Cardiac fibroblast (primary cell): Measurements from ENCODE around the gene C2CD3.

Source experiments
- DNase-seq, 2 donors: peaks; one replicate each; pipeline versions ENCODE4 v3.0.0 to v3.0.0-alpha.2; 2010; ENCODE audit warnings: low read depth in 2 of 2
- H3K4me3 ChIP-seq, 2 donors: replicated peaks in 1 of 2; 1 replicate in 1 of 2; 2 replicates in 1 of 2; pipeline ENCODE4 v1.5.1; 2011; ENCODE audit warnings: low read depth in 2 of 2, low read length in 2 of 2, mild to moderate bottlenecking in 2 of 2, moderate library complexity in 1 of 2
- CTCF ChIP-seq: IDR thresholded peaks from one replicate; pipeline ENCODE4 v1.5.1; 2011; ENCODE audit warnings: low read depth, mild to moderate bottlenecking, low read length, inconsistent platforms

The C2CD3 gene

GRCh38 chr11:73998846-73999575 is 171.8 kb downstream of the C2CD3 start:
- H3K4me3 ChIP-seq, result no peak overlapping the region
- TF ChIP-seq CTCF, result no peak
- DNase-seq, result no peak

GRCh38 chr11:73997120-73997770 is 173.6 kb downstream of the C2CD3 start:
- TF ChIP-seq CTCF, result no peak
- DNase-seq, result no peak
- no peak overlapping the region for H3K4me3 ChIP-seq

GRCh38 chr11:73996161-73996747 is 174.5 kb downstream of the C2CD3 start:
- no peak for TF ChIP-seq CTCF
- H3K4me3 ChIP-seq, result no peak overlapping the region
- no peak for DNase-seq

GRCh38 chr11:73995731-73996130 is 175.1 kb downstream of the C2CD3 start:
- H3K4me3 ChIP-seq, result no peak overlapping the region
- TF ChIP-seq CTCF, result no peak
- no peak for DNase-seq

- DNase-seq, result peak in 1 of 2 donors; percentile 16
- no peak overlapping the region for H3K4me3 ChIP-seq
- TF ChIP-seq CTCF, result no peak
Measured at GRCh38 chr11:73995247-73995646, 175.6 kb downstream of the C2CD3 start.

GRCh38 chr11:73991471-73992006 is 179.3 kb downstream of the C2CD3 start:
- no peak overlapping the region for H3K4me3 ChIP-seq
- no peak for DNase-seq
- no peak for TF ChIP-seq CTCF
